Fibroblast of skin of abdomen (primary cell): ENCODE measurements around the gene B4GALT7.
A peak's percentile ranks its signal among the peaks of the same experiment; 100 is the strongest.
"Not testable (repeated sequence)": the region's sequence is repeated elsewhere in the genome, so short reads cannot be mapped to it uniquely, and the experiment has no call there.

Source experiments
- DNase-seq: peaks from one replicate; pipeline ENCODE4 v3.0.0-alpha.2; 2013

The B4GALT7 gene

GRCh38 chr5:177609076-177610059 is 9.4 kb downstream of the B4GALT7 start:
- no peak for DNase-seq

- DNase-seq, result no peak
Measured at GRCh38 chr5:177610131-177610769, 10.3 kb downstream of the B4GALT7 start.

GRCh38 chr5:177610770-177611445 is 11.0 kb downstream of the B4GALT7 start:
- DNase-seq, result no peak

- no peak for DNase-seq
Measured at GRCh38 chr5:177611446-177612214, 11.7 kb downstream of the B4GALT7 start.

- no peak for DNase-seq
Measured at GRCh38 chr5:177612215-177612673, 12.3 kb downstream of the B4GALT7 start.

GRCh38 chr5:177620560-177620959 is 20.6 kb downstream of the B4GALT7 start:
- DNase-seq, result no peak

GRCh38 chr5:177624172-177624571 is 24.2 kb downstream of the B4GALT7 start:
- not testable (repeated sequence) for DNase-seq

- peak; percentile 27 for DNase-seq
Measured at GRCh38 chr5:177630186-177630585, 30.3 kb downstream of the B4GALT7 start.

- DNase-seq, result not testable (repeated sequence)
Measured at GRCh38 chr5:177634912-177635311, 35.0 kb downstream of the B4GALT7 start.

- not testable (repeated sequence) for DNase-seq
Measured at GRCh38 chr5:177645462-177645861, 45.5 kb downstream of the B4GALT7 start.

GRCh38 chr5:177651235-177651634 is 51.3 kb downstream of the B4GALT7 start:
- not testable (repeated sequence) for DNase-seq

GRCh38 chr5:177657846-177658245 is 57.9 kb downstream of the B4GALT7 start:
- not testable (repeated sequence) for DNase-seq

- DNase-seq, result not testable (repeated sequence)
Measured at GRCh38 chr5:177658542-177658941, 58.6 kb downstream of the B4GALT7 start.
